ENCODE results near the gene FAM149B1.

DNA sequence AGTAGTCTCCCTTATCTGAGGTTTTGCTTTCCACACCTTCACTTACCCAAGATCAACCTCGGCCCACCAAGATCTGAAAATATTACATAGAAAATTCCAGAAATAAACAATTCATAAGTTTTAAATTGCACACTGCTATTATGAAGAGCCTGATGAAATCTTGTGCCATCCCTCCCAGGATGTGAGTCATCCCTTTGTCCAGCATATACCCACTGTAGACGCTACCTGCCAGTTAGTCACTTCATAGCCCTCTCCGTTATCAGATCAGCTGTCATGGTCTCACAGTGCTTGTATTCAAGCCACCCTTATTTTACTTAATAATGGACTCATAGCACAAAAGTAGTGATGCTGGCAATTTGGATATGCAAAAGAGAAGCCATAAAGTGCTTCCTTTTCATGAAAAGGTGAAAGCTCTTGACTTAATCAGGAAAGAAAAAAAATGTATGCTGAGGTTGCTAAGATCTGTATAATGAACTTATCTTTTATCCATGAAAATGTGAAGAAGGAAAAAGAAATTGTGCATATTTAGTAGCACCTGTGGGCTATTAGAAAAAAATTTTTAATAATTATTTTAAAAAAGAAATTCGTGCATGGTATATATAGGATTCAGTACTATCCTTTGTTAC lies 94.3 kb downstream of the FAM149B1 start:
- TF ChIP-seq, protein P1, sequence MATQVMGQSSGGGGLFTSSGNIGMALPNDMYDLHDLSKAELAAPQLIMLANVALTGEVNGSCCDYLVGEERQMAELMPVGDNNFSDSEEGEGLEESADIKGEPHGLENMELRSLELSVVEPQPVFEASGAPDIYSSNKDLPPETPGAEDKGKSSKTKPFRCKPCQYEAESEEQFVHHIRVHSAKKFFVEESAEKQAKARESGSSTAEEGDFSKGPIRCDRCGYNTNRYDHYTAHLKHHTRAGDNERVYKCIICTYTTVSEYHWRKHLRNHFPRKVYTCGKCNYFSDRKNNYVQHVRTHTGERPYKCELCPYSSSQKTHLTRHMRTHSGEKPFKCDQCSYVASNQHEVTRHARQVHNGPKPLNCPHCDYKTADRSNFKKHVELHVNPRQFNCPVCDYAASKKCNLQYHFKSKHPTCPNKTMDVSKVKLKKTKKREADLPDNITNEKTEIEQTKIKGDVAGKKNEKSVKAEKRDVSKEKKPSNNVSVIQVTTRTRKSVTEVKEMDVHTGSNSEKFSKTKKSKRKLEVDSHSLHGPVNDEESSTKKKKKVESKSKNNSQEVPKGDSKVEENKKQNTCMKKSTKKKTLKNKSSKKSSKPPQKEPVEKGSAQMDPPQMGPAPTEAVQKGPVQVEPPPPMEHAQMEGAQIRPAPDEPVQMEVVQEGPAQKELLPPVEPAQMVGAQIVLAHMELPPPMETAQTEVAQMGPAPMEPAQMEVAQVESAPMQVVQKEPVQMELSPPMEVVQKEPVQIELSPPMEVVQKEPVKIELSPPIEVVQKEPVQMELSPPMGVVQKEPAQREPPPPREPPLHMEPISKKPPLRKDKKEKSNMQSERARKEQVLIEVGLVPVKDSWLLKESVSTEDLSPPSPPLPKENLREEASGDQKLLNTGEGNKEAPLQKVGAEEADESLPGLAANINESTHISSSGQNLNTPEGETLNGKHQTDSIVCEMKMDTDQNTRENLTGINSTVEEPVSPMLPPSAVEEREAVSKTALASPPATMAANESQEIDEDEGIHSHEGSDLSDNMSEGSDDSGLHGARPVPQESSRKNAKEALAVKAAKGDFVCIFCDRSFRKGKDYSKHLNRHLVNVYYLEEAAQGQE (IDR thresholded peaks at IDR 0.05; ENCODE audit: borderline replicate concordance): no peak
- TF ChIP-seq, protein P2, sequence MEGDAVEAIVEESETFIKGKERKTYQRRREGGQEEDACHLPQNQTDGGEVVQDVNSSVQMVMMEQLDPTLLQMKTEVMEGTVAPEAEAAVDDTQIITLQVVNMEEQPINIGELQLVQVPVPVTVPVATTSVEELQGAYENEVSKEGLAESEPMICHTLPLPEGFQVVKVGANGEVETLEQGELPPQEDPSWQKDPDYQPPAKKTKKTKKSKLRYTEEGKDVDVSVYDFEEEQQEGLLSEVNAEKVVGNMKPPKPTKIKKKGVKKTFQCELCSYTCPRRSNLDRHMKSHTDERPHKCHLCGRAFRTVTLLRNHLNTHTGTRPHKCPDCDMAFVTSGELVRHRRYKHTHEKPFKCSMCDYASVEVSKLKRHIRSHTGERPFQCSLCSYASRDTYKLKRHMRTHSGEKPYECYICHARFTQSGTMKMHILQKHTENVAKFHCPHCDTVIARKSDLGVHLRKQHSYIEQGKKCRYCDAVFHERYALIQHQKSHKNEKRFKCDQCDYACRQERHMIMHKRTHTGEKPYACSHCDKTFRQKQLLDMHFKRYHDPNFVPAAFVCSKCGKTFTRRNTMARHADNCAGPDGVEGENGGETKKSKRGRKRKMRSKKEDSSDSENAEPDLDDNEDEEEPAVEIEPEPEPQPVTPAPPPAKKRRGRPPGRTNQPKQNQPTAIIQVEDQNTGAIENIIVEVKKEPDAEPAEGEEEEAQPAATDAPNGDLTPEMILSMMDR (IDR thresholded peaks at IDR 0.05; ENCODE audit: poor library complexity, severe bottlenecking): no peak
- TF ChIP-seq EZH2 (IDR thresholded peaks at IDR 0.05; ENCODE audit: borderline replicate concordance, insufficient read depth, low read length, poor library complexity, severe bottlenecking): no peak
- no peak for TF ChIP-seq MXI1 (conservative IDR thresholded peaks at IDR 0.05; ENCODE audit: poor library complexity, severe bottlenecking)
- TF ChIP-seq POLR2AphosphoS5 (IDR thresholded peaks at IDR 0.05): no peak
- TF ChIP-seq TAF1 (IDR thresholded peaks at IDR 0.05; ENCODE audit: low read depth): no peak
- TF ChIP-seq EP300 (conservative IDR thresholded peaks at IDR 0.05; ENCODE audit: poor library complexity, severe bottlenecking): no peak

Measured in neural cell (in vitro differentiated cells).